CD4-positive, alpha-beta T cell (primary cell): ENCODE data around the gene CRYGN. TPM values are rescaled to one million over a fixed set of nuclear protein-coding genes. Genes with fewer than 3 reads are reported as not detected.

ENCODE experiments used
- ATAC-seq: fragments of 200-7000 bp; cut with Tn5 transposase; one replicate; pipeline ENCODE4 v1.10.0; 2022; ENCODE audit warnings: mild to moderate bottlenecking; ENCODE audit not compliant: poor library complexity
- CTCF ChIA-PET: fragments of 350-600 bp; sonication (Branson Sonifier 250); formaldehyde crosslinking; loops from one replicate; lab custom pipeline; 2021; ENCODE audit warnings: antibody characterized with exemption, inconsistent platforms; lab: Charles Lee
- POLR2A ChIA-PET: fragments of 350-600 bp; sonication (Branson Sonifier 250); formaldehyde crosslinking; loops from one replicate; lab custom pipeline; 2021; ENCODE audit warnings: antibody characterized with exemption, inconsistent platforms; lab: Charles Lee
- DNase-seq, 14 experiments: peaks; one replicate each; pipeline ENCODE4 v3.0.0-alpha.2; 2013 to 2020; ENCODE audit warnings: mixed read lengths in 2 of 14
- H3K27ac ChIP-seq, 2 donors: one replicate each; pipeline versions ENCODE4 v1.5.1 to v1.7.0; 2013; ENCODE audit warnings: low read length in 2 of 2, low read depth in 1 of 2, mild to moderate bottlenecking in 1 of 2
- H3K27me3 ChIP-seq, 2 experiments: 1 replicate in 1 of 2; 2 replicates in 1 of 2; pipeline versions ENCODE4 v1.6.1 to v1.7.0; 2013; ENCODE audit warnings: low read length in 2 of 2, control low read depth in 1 of 2, mild to moderate bottlenecking in 1 of 2, moderate library complexity in 1 of 2; ENCODE audit not compliant: insufficient read depth in 2 of 2, control insufficient read depth in 1 of 2
- H3K36me3 ChIP-seq: one replicate; pipeline ENCODE4 v1.6.1; 2013; ENCODE audit warnings: low read length, control low read depth; ENCODE audit not compliant: insufficient read depth
- H3K4me1 ChIP-seq: one replicate; pipeline ENCODE4 v1.6.1; 2013; ENCODE audit warnings: low read length, control low read depth; ENCODE audit not compliant: insufficient read depth
- H3K4me3 ChIP-seq: one replicate; pipeline ENCODE4 v1.5.1; 2013; ENCODE audit warnings: mild to moderate bottlenecking, low read length, moderate library complexity
- H3K9me3 ChIP-seq, 2 experiments: 1 replicate in 1 of 2; 2 replicates in 1 of 2; pipeline versions ENCODE4 v1.6.1 to v1.7.0; 2013; ENCODE audit warnings: low read length in 2 of 2, mild to moderate bottlenecking in 2 of 2, control low read depth in 1 of 2, moderate library complexity in 1 of 2; ENCODE audit not compliant: control insufficient read depth in 1 of 2, insufficient read depth in 1 of 2
- H3K27ac Mint-ChIP-seq: one replicate; pipeline ENCODE4 v1.8.0; 2020; ENCODE audit warnings: mixed read lengths
- H3K27me3 Mint-ChIP-seq: one replicate; pipeline ENCODE4 v1.8.0; 2021; ENCODE audit warnings: mixed read lengths
- H3K36me3 Mint-ChIP-seq: one replicate; pipeline ENCODE4 v1.8.0; 2021; ENCODE audit warnings: low read depth, mixed read lengths
- H3K4me1 Mint-ChIP-seq: one replicate; pipeline ENCODE4 v1.8.0; 2021; ENCODE audit warnings: low read depth, mixed read lengths
- H3K4me3 Mint-ChIP-seq: one replicate; pipeline ENCODE4 v1.8.0; 2020; ENCODE audit warnings: mild to moderate bottlenecking, mixed read lengths
- H3K9me3 Mint-ChIP-seq: one replicate; pipeline ENCODE4 v1.8.0; 2020; ENCODE audit warnings: mixed read lengths
- CTCF ChIP-seq: fragments of 200-600 bp; IDR thresholded peaks from one replicate; pipeline ENCODE4 v1.8.0; 2022; ENCODE audit warnings: antibody characterized with exemption, mild to moderate bottlenecking
- intact Hi-C, 2 experiments: fragments of 100-400 bp; cut with DNase I in 1 of 2; cut with micrococcal nuclease in 1 of 2; formaldehyde crosslinking; loops; one replicate each; pipeline versions ENCODE4 v1.15.1 to v1.9.0; 2023 to 2025; cut with DNase I, micrococcal nuclease
- total RNA-seq, 174 experiments: library from RNA in 2 of 174; stranded (reverse) in 2 of 174; gene quantifications; one replicate each; pipeline ENCODE4 v1.2.3 and lab custom pipeline; 2021 to 2026

Gene CRYGN
- total RNA-seq, 2 experiments from 2014 or later: 0.14 TPM; not detected in 1

GRCh38 chr7:151382079-151382885, 57.7 kb downstream of the CRYGN start:
- Mint-ChIP-seq H3K4me3 (peak overlapping the region; percentile 87), H3K36me3 (peaks cover 13% of the 10 kb centered on the region), H3K27ac (peak overlapping the region; percentile 84), H3K4me1 (peaks cover 13% of the 10 kb centered on the region), H3K27me3 (peaks cover 21% of the 10 kb centered on the region), H3K9me3 (no peaks in the 10 kb centered on the region)
- H3K4me3 ChIP-seq: peak overlapping the region; percentile 58
- H3K9me3 ChIP-seq: peaks cover 0 to 4% of the 10 kb centered on the region in 2 experiments
- peak; percentile 55 for ATAC-seq
- intact Hi-C loops: no loop called here
- peak overlapping the region in 1 of 2 donors; percentile 44 for H3K27ac ChIP-seq
- peak in 8 of 14 experiments; percentile 14 to 88 (median 52) for DNase-seq
- CTCF ChIA-PET: interaction anchor here (1.6 kb wide), 1 partner anchor 66 kb away, joined by 4 read pairs; no protein-coding TSS in a partner anchor
- H3K4me1 ChIP-seq: peaks cover 21% of the 10 kb centered on the region
- POLR2A ChIA-PET: interaction anchor here (0.7 to 2.5 kb wide), 3 partner anchors 48 to 138 kb away, joined by 3 to 10 read pairs (median 6); no protein-coding TSS in a partner anchor
- no peak for TF ChIP-seq CTCF
- H3K36me3 ChIP-seq: peaks cover 12% of the 10 kb centered on the region
- peaks cover 4 to 7% of the 10 kb centered on the region in 2 experiments for H3K27me3 ChIP-seq

- H3K4me1 Mint-ChIP-seq: peaks cover 13% of the 10 kb centered on the region
- DNase-seq: peak; percentile 24 to 90 (median 57)
- H3K27ac Mint-ChIP-seq: peak overlapping the region; percentile 84
- Histone ChIP-seq H3K4me3 (peak overlapping the region; percentile 58), H3K4me1 (peaks cover 21% of the 10 kb centered on the region), H3K27ac (peak overlapping the region; percentile 29 to 44), H3K36me3 (peaks cover 20% of the 10 kb centered on the region), H3K9me3 (peaks cover 0 to 4% of the 10 kb centered on the region in 2 experiments), H3K27me3 (peaks cover 4 to 7% of the 10 kb centered on the region in 2 experiments)
- H3K27me3 Mint-ChIP-seq: peaks cover 18% of the 10 kb centered on the region
- peak; percentile 82 for ATAC-seq
- H3K36me3 Mint-ChIP-seq: peaks cover 19% of the 10 kb centered on the region
- TF ChIP-seq CTCF: no peak
- POLR2A ChIA-PET: interaction anchor here (0.7 to 2.5 kb wide), 3 partner anchors 48 to 138 kb away, joined by 3 to 10 read pairs (median 6); no protein-coding TSS in a partner anchor
- H3K9me3 Mint-ChIP-seq: no peaks in the 10 kb centered on the region
- H3K4me3 Mint-ChIP-seq: no peak overlapping the region
- intact Hi-C loops: loop anchor here in 1 of 2 experiments (2.0 kb wide), 1 partner anchor 27 kb away; no protein-coding TSS in a partner anchor
- CTCF ChIA-PET: interaction anchor here (1.3 to 1.6 kb wide), 2 partner anchors 13 to 67 kb away, joined by 3 to 4 read pairs; no protein-coding TSS in a partner anchor
Observed at GRCh38 chr7:151381348-151382078, 58.4 kb downstream of the CRYGN start.

- POLR2A ChIA-PET: interaction anchor here (1.0 to 1.5 kb wide), 2 partner anchors 49 to 67 kb away, joined by 3 to 6 read pairs; no protein-coding TSS in a partner anchor
- H3K27ac ChIP-seq: peak overlapping the region; percentile 10 to 29
- DNase-seq: peak in 2 of 14 experiments; percentile 18 to 36
- peaks cover 18% of the 10 kb centered on the region for H3K27me3 Mint-ChIP-seq
- no peak for ATAC-seq
- H3K27ac Mint-ChIP-seq: peak overlapping the region; percentile 55
- CTCF ChIA-PET: interaction anchor here (1.3 to 1.6 kb wide), 2 partner anchors 13 to 67 kb away, joined by 3 to 4 read pairs; no protein-coding TSS in a partner anchor
- peak overlapping the region; percentile 54 for H3K4me3 Mint-ChIP-seq
- peaks cover 24% of the 10 kb centered on the region for H3K36me3 Mint-ChIP-seq
- H3K27me3 ChIP-seq: peaks cover 4 to 7% of the 10 kb centered on the region in 2 experiments
- H3K9me3 ChIP-seq: peaks cover 0 to 4% of the 10 kb centered on the region in 2 experiments
- H3K4me1 Mint-ChIP-seq: peaks cover 13% of the 10 kb centered on the region
- peaks cover 25% of the 10 kb centered on the region for H3K36me3 ChIP-seq
- intact Hi-C loops: loop anchor here in 1 of 2 experiments (2.0 kb wide), 1 partner anchor 28 kb away; no protein-coding TSS in a partner anchor
- no peaks in the 10 kb centered on the region for H3K9me3 Mint-ChIP-seq
- H3K4me1 ChIP-seq: peaks cover 21% of the 10 kb centered on the region
- H3K4me3 ChIP-seq: peak overlapping the region; percentile 26
- TF ChIP-seq CTCF: no peak
Observed at GRCh38 chr7:151381098-151381347, 58.9 kb downstream of the CRYGN start.
